Activated CD8-positive, alpha-beta memory T cell treated with anti-CD3 and anti-CD28 coated beads, Interleukin-2, amount 50 U/mL, for 1 hour (primary cell): ENCODE data around the gene C1orf174.
"Not testable (repeated sequence)": the region's sequence is repeated elsewhere in the genome, so short reads cannot be mapped to it uniquely, and the experiment has no call there.

Source experiments
- DNase-seq: peaks from one replicate; pipeline ENCODE4 v3.0.0-alpha.2; 2020; ENCODE audit errors: extremely low read depth

C1orf174 gene

DNA sequence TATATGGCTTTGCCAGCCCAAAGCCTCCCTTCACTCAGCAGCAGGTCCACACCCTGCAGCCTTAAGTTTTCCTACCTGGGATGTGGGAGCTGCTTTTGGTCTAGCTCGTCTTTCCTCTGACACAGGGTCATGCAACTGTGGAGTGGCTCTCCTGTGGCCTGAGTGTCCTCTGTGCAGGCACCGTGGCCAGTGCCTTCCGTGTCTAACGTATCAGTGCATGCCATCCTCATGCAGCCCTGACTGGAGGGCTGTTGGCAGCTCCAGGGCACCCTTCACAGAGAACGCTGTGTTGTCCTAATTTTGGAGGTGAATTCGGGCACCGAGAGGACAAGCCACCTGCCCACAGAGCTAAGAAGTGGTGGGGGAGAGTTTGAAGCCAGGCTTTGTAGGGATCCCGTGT, 25.7 kb upstream of the C1orf174 start:
- DNase-seq = no peak

DNA sequence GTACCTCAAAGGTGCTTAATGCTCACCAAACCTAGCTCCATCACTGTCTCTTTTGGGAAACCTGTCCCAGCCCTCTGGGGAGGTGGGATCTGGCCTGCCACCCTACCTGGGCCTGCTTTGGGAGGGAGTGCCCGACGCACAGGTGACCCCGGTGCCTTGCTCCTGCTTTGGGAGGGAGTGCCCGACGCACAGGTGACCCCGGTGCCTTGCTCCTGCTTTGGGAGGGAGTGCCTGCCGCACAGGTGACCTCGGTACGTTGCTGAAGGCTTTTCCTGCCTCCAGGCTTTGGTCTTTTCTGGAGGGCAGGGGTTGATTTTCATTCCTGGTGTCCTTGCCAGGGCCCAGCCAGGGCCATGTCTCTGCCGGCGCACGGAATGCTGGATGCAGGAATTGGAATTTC, 25.2 kb upstream of the C1orf174 start:
- no peak for DNase-seq

DNA sequence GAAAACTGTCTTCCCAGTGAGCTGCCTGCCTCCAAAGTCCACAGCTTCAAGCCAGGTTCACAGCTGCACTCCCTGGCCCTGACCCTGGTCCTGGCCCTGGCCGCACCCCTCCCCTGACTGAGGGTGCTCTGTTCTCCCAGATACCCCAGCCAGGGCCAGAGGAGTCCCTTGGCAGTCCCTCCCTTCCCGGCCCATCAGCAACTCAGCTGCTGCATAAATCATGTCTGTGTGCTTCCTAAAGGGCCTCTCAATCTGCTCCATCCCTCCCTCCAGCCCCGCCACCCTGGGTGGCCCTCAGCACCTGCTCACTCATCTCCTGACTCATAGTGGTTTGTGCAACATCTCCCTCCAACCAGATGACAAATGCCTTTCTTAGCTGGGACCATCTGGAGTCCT, 24.8 kb upstream of the C1orf174 start:
- no peak for DNase-seq

DNA sequence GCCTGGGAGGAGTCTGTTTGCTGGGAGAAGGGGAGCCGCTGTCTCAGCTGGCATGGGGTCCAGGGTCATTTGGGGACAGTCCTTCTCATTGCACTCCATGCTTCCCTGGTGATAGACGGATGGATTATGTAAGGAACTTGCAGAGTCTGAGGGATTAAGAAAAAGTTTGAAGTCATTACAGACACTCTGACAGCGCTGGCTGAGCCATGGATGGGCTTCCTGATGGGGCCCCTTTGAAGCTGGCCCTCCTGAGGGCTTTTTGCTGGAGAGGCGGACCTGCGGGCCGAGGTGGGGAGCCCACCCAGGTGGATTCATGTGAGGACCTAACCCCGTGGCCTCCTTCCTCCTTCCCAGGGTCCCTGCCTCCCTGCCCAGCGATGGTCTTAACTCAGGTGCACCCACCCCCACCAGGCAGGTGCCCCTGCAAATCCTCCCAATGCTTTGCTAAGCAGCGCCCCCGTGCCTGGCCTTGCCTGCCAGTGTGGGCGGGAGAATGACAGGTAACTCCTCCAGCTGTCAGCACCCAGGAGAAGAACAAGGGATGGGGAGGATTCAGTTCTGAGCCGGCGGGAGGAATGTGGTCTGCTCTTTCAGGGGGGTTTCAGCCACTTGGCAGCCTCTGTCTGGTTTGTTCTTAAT, 24.2 kb upstream of the C1orf174 start:
- no peak for DNase-seq

DNA sequence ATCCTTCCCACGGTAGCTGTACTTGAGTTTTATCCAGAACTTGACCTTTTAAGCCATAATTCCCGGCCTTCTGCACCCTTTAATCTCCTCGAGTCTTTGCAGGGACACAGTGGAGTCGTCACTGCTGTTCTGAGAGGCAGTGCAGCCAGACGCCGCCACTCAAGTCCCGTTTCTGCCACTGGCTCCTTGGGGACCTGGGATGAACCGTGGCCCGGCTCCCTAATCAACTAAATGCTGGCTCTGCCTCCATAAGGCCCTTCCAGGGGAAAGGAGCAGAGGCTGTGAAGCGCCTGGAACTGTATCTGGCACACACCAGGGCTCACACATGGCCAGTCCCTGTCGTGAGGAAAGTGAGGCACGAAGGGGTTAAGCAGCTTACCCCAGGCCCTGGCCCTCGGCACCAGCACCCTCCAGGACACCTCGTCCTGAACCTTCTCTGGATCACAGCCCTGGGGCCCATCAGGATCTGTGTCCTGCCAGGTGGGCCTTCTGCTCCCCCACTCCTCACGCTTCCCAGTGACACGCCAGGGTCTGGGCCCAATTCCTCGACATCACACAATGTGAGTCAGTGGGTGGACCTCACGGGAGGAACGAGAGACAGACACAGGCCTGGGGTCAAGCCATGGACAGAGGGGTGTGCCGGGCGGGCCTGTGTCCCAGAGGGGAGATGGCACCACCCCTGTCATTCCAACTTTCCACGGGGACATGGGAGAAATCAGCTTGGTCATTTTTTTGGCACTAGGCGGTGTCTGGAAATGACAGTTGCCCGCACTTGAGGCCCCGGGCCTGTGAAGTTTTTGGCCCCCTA, 23.5 kb upstream of the C1orf174 start:
- DNase-seq = no peak

DNA sequence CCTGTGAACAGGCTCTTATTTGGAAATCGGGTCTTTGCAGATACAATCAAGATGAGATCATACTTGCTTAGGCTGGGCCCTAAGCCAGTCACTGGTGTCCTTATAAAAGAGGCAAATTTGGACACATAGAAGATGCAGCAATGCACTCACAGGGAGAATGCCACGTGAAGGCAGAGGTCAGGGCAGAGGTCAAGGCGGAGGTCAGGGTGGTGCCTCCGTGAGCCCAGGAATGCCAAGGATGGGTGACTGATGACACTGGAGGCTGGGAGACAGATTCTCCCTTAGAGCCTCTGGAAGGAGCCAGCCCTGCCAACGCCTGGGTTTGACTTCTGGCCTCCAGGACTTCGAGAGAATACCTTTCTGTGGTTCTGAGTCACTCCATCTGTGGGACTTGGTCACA, 22.8 kb upstream of the C1orf174 start:
- DNase-seq = no peak

DNA sequence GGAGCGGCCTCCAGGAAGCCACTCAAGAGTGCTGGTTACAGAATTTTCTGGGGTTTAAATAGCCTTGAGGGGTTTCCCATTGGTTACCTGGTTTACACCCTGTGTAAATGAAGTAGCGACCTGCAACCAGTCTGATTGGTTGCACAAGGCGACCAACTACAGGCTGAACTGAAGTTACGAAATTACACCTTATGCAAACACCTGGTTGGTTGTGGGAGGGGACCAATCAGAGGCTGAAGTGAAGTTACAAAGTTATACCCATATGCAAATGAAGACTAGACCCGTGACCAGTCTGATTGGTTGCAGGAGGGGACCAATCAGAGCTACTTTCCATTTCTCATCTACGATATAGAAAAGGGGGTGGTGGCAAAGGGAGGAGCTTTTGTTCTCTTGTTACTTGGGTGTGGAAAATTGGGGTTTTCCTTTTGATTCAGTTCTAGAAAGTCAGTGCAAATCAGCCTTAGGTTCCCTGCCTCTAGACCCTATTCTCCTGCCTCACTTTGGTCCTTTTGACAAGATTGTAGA, 22.2 kb upstream of the C1orf174 start:
- no peak for DNase-seq

DNA sequence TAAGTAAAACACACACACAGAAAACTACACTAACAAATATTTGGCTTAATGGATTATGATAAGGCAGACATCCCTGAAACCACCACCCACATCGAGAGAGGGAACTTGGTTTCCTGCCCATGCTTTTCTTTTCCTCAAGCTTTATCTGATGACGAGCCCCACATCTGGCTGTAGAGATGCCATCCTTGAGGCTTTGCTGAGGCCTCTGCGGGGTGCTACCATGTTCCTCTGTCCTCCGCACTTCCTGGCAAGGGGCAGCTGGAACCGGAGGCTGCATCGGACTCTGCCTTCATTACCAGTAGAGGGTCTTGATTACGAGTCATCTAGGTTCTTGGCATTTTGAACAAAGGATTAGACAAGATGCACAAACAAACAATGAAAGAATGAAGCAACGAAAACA, 21.7 kb upstream of the C1orf174 start:
- DNase-seq = no peak

DNA sequence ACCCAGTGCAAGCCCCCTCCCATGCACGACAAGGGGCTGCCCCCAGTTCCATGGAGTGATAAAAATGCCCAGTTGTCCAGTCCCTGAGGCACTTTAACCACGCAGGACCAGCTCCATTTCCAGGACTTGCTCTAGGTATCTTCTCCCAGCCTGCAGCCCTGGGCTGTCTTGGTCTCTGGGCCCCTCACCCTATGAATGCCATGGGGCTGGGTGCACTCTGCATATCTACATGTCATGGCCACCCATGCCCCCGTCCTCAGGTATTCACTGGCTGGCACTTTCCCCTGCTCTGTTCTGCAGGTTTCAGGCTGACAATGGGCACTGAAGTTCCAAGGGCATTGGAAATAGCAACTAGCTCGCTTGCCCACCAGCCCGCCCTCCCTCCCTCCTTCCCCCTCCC, 19.6 kb upstream of the C1orf174 start:
- no peak for DNase-seq

DNA sequence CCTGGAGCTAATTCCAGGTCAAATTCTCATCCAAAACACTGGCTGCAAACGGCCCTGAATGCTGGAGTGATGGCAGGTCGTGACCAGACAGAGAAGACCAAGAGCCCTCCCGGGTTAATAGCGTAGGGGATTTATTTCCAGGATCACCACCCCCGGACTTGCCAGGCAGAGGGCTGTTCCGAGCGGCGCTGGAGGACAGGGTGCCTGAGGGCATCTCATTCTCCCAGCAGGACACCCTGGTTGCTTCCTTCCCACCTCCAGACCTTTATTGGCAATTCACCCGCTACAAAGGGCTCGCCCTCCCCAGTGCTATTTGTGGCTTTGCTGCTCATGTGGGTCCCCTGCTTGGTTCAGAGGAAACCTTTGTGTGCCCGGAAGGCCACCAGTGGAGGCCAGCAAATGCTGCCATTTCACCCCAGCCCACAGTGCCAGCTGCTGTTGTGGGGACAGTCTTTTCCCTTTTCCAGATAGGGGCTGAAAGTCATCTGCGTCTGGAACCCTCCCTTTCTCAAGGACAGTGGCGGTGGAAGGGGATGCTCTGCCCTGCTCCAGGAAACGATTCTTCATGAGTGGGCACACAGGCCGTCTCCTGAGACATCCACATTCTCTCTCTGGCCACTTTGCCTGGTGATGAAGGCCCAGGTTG, 19.0 kb upstream of the C1orf174 start:
- no peak for DNase-seq

DNA sequence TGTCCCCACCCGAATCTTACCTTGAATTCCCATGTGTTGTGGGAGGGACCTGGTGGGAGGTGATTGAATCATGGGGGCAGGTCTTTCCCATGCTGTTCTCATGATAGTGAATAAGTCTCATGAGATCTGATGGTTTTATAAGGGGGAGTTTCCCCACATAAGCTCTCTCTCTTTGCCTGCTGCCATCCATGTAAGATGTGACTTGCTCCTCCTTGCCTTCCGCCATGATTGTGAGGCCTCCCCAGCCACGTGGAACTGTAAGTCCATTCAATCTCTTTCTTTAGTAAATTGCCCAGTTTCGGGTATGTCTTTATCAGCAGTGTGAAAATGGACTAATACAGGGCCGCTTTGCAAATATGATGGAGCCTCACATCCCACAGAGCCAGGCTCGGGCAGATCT, 18.3 kb upstream of the C1orf174 start:
- not testable (repeated sequence) for DNase-seq

DNA sequence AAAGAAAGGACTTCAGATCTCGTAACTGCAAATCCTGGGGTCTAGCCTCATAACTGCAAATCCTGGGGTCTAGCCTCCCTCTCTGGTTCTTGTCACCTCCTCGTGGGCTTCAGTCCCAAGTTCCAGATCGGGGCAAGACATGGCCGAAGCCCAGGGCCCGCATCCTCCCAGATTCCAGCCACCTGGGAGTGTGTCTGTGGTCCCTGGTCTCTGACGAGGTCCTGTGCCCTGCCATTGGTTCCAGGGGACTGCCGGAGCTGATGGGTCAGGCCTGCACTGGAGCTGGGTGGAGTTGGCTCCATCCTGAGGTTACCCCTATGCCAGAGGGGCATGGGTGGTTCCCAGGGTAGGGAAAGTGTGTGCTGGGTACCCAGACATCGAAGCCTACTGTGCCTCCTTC, 17.7 kb upstream of the C1orf174 start:
- no peak for DNase-seq

DNA sequence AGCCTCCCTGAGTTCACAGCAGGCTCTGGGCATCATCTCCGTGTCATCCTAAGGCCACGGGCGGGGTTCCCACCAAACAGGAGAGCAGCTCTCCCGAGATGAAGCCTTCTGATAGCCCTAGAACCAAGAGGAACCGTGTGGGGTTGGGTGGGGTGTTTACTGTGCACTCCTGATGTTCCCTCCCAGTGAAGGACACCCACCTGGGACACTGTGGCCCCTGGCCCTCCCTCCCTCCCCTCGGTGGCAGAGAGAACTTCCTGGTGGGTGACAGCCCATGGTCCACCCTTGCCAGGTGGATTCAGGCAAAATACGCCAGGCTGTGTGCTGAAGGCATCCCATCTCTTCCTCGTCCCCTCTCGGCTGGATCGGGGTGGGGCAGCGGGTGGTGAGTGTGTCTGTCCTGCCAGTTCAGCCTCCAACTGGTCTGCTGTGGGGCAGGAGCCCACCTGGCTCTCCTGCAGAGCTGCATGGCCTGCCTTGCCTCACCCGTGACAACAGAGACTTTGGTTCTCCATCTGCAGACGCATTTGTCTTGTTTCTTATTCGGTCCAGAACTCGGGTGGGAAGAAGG, 15.6 kb upstream of the C1orf174 start:
- DNase-seq = no peak

DNA sequence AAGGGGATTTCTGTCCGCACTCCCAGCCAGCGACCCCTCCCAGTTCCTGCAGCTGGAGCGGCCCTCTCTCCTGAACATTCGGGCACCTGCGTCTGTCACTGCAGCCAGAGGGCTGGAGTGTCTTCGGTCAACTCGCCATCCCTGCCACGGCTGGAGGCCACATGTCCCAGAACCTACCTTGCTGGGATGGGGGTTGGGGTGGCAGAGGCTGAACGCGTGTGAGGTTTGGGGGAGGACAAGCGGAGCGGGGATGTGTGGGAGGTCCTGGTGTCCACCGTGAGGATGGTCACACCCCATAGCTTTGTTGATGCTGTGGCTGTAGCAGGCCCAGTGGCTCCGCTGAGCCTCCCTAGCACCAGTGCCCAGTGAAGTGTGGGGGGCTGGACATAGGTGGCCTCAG, 14.8 kb upstream of the C1orf174 start:
- no peak for DNase-seq

DNA sequence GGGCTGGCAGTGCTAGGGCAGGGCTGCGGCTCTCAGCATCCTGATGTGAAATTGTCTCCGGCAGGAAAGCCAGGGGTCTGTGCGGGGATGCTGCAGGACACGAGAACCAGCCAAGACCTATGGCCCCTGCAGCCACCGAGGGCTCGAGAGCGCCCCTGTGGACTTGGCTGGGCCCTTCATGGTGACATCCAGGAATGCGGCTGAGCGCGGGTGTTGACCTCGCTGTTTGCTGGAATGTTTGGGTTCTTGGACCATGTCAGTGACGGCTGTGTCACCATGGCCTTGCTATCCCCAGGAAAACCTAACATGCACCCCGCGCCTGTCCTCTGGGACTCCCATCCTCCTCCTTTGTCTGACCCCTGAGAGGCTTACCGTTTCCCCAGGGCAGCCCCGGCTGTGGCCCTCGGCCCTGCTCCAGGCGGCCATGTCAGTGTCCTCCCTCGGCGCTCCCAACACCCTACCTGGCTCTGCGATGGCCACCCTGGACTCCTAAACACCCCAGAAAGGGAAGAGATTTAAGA, 14.3 kb upstream of the C1orf174 start:
- DNase-seq = no peak

DNA sequence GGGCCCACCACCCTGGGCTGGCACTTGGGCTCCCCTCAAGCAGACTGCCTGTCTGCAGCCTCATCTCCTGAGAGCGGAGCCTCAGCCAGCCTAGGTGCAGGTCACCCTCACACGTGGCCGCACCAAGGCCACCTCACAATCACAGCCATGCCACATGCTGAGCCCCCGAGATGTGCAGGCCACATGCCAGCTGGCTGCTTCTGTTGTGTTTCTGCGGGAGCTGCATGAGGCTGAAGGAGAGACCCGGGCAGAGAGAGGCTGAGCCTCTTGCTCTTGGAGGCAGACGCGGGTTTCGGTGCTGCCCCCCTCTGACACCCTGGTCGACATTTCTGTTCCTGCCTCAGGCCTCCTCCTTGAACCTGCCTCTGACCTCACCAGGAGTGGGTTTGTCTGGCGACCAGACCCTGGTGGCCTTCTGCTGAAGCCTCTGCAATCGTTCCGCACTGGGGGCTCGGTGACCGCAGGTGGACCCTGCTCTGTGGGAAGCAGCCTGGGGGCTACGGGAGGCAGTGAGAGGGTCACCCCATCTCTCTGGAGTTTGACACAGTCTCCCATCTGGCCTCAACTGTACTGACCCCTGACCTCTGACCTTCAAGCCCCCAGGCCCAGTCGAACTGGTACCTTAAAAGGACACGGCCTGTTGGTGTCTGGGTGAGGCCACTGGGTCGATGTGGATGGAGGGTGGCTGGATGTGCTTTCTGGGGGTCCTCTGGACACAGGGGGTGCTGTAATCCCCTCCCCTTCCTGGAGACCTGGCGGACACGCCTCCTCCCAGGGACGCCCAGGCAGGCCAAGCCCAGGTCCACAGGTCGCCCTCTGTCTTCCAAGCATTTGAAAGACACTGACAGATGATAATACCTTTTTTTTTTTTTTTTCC, 13.0 kb upstream of the C1orf174 start:
- no peak for DNase-seq

DNA sequence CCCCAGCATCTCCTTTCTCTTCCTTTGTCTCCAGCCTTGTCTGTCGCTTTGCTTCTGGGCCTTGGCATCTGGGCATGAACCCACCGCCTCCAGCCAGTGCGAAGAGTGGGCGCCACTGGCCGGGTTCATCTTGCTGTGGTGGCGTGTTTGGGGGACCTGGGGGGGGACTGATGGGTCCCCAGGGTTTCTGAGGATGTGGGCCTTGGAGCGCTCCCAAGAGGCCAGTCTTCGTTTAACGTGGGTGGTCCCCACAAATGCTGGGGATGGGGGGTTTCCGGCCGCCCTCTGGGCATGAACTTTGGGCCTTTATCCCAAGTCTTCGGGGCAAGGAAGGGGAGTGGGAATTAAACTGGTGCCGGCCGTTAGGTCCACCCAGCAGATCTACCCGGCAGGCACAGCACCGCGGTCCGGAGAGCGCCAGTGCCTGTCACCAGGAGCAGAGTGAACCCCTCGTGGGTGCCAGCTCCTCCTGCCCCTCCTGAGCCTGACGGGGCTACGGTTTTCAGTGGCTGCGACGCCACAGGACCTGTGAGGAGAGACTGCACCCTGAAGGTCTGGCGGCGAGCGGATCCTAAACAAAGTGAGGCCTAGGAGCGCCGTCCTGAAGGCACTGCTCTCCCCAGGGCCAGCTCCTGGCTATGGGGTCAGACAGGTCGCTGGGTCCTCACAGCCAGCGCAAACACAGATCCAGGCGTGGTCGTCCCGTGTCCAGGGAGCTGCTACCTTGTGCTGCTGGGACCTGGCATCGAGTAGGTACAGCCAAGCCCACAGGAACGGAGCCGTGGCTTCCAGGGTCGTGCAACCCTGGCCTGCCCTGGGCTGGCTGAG, 12.1 kb upstream of the C1orf174 start:
- no peak for DNase-seq

DNA sequence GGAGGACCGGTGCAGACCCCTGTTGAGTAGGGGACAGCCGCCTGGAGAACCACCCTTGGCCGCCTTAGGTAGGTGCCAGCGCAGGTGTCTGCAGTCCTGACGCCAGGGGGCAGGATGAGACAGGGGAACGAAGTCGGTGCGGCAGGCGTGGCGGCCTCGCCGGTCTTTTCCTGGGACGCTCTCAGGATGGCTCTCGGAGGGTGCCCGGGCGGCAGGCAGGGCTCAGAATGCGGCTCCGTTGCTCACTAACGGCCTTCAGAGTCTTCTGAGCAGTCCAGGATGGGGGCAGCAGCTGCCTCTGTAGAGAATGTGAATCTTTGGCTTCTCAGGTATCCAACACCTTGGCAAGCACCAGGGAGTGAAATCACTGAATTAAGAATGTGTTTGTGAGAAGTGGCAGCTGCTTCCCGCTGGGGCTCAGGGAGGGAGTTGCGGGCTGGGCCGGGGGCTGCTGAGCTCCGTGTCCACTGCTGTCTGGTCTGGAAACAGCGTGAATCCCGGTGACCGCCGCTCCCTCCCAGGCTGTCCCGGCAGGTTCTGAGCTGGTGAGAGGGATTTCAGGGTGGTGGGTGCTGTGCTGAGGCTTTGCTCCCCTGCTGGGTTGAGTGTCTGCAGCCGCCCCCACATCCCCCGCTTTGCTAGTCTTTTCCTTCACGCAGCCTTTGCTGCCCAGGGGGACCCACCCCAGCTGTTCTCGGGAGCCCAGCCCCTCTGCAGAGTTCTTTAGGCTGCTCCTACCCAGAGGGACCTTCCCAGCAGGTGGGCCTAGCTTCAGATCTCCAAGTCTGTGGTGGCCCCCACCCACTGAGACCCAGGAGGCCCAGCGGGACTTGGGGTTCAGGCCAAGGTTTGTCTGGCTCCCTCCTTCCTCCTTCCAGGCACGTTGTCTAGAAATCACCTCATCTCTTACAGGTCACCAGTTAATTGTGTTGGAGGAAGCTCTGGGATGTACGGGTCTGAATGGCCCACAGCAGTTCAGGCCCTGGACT, 11.1 kb upstream of the C1orf174 start:
- DNase-seq = peak; percentile 27

DNA sequence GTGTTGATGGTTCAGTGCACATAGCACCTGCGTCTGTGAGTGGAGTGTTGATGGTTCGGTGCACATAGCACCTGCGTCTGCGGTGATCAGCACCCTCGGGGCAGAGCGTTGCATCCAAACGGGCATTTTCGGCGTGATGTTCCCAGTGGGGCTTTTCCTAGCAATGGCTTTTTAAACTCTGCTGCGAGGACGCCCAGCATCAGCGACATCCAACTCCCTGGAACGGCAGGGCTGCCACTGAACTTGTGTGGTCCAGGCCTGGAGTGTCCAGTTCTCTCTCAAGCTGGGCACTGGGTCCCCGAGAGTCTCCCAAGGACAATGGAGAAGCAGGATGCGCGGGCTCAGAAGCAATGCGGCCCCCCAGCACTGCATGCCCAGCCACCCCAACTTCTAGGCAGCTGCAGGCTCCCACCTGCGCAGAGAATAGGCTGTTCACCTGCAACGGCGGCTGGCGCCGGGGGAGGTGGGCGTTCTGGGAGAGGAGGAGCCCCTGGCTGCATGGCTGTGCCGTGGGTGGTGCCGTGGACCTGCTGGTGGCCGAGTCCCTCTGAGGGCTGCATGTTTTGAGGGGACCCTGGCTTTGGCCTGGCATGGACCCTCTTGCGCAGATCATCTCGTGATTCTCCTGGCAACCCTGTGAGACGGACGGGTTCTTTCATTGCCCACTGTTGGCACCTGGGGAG, 10.1 kb upstream of the C1orf174 start:
- no peak for DNase-seq
